CD4-positive, alpha-beta T cell treated with Interleukin-17A for 1 hour (primary cell): ENCODE results near the gene VPS72.

Experiments used
- DNase-seq: peaks from one replicate; pipeline ENCODE4 v3.0.0-alpha.2; 2020

VPS72 gene

GRCh38 chr1:151143986-151144385, 46.0 kb downstream of the VPS72 start:
- DNase-seq, result no peak

DNA sequence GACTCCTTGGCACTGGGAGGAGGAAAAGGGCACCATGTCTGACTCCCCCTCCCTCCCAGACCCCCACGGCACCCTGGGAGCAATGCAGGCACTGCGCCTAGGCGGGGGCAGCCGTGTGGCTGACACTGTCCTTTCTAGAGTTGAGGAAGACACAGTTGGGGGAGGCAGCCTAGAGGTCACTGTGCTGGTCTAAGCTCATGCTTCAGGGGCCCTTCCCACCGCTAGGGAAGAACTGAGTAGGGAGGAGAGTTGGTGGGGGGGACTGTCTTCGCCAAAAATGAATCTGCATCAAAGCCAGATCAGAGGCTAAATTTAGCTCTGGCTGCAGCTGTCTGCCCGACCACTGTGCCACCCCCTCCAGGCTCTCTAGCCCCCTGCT, 47.0 kb downstream of the VPS72 start:
- DNase-seq, result no peak

DNA sequence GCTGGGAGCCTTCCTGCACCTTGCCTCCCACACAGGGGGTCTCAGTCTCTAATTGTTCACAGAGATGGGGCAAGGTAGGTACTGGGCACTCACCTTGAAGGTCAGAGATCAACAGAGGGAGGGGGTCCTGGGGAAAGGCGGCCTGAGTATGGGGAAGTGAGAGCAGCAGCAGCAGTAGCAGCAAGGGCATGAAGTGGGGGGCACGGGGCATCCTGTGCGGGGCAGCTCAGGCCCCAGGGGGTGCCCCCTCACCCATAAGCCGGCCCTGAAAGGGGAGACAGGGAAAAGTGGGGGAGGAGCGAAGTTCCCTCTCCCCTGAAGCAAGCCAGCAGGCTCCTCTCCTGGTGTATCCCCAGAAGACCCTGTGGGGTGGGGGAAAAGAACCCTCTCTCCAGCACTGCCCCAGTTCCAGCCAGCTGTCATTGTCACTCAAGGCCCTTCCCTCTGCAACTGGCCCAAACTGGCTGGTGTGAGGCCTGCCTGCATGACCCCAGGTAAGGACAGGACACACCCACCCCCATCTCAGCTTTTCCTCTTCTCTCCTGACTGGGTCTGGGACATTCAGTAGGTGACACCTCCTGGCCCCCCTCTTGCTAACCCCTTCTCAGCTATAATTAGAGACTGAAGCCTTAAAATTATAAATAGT, 47.5 kb downstream of the VPS72 start:
- DNase-seq, result no peak

DNA sequence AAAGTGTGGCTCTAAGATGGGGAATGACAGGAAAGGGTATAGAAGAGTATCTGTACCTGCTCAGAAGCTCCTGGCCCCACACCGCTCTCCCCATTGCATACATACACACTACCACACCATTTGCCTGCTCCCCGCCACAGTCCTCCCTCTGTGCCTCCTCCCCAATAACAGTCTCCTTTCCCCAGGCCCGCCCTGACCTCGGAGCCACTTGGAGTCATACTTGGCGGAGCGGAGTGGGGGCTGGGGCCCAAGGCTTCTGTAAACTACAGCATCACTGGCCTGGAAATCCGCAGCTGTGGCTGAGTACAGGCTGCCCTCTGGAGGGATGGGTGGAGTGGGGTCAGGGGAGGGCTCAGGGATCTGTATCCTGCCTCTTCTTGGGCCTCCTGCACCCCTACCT, 52.2 kb downstream of the VPS72 start:
- no peak for DNase-seq

DNA sequence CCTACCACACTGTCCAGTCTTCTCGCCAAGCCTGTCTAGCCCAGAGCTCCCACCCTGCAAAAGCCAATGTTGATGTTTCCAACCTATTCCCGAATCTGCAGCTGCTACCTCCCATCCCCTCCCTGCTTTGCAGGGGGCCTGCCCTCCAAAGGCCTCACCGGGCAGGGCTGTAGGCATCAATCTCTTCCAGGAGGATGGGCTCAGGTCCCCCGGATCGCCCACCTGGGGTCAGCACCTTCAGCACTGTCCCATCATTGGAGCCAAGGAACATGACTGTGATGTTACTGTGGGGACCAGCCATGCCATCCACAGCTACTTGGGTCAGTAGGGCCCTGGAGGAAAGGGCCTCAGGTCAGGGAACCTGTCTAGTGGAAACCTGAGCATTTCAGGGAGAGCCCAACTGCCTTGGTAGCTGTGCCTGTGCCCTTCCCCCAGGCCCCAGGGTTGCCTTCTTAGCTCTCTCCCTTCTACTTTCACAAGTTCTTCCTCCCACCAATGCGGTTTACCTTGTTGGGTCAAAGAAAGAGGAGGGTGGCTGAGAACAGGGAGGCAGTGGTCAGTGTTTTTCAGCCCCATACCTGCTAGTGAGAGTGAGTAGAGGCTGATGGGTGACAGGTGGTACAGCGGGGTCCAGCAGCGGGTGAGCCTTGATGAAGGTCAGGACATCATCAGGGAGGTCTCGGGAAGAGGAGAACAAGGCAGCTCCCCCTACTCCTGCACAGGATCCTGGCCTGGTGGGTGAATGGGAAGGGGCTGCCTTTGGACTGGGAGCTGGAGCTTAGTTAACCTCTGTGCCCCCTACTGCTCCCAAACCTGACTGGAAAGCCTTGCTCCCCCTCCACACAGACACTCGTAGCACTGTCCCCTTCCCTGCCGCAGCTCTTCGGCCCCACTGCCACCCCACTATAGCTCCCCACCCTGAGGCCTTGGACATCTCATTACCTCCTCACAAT, 54.3 kb downstream of the VPS72 start:
- no peak for DNase-seq

DNA sequence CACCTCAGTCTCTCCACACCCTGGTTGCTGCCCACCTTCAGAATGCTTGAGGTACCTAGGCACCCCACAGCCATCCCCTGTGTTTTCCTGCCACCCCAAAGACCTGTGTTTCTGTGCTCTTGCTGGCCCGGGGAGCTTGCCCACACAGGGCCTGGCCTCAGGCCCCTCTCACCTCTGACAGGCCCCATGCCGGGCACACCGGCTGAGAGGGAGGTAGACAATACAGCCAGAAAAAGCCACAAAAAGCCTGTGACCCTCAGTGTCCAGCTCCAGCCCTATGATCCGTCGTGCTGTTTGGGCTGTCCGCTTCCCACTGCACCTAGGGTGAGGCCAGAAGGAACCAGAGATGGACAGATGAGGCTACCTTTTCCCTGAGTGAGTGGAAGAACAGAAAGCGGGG, 55.0 kb downstream of the VPS72 start:
- no peak for DNase-seq

GRCh38 chr1:151134396-151134795, 55.6 kb downstream of the VPS72 start:
- no peak for DNase-seq

DNA sequence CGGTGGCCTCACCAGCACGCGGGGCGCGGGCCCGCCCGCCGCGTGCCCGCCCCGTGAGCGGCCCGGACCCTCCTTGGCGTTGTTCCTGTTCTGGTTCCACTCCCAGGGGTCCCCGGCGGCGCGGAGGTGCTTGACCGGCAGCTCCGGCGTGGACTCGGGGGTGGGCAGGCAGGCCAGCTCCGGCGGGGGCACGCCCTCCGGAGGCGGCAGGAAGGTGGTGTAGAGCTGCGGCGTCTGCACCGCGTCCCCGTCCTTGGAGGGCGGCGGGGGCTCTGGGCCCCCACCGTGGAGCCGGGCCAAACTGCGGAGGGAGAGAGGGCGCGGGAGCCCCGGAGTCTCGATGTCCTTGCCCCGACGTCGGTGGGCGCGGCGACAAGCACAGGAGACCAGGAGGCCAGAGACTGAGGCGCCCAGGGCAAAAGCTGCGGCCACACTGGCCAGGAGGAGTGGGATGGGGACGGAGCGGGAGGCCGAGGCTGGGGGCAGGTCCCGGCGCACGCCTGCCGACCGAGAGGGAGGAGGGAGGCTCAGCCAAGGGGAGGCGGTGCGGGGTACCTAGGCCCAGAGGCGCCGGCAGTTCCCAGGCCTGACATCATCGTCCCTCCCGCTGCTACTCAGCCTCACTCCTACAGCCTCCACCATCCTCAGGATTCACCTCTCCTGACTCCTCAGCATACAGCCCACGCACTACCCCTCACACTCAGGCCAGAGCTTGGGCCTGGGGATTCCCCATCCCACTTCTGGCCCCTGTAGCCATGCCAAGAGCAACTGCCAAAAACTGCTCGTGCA, 56.8 kb downstream of the VPS72 start:
- no peak for DNase-seq

- no peak for DNase-seq
Observed at GRCh38 chr1:151132335-151133017, 57.5 kb downstream of the VPS72 start.

- DNase-seq, result no peak
Observed at GRCh38 chr1:151131701-151132334, 58.2 kb downstream of the VPS72 start.

- DNase-seq, result peak; percentile 81
Observed at GRCh38 chr1:151130987-151131586, 58.9 kb downstream of the VPS72 start.

- DNase-seq, result no peak
Observed at GRCh38 chr1:151128800-151129199, 61.2 kb downstream of the VPS72 start.
